HepG2 (cell line): ENCODE data around the gene CTNNA2. TPM values are rescaled to one million over a fixed set of nuclear protein-coding genes. Genes with fewer than 3 reads are reported as not detected.

Source experiments
- AHR ChIP-seq: IDR thresholded peaks from 2 replicates; pipeline ENCODE4 v1.6.1; 2018; ENCODE audit warnings: missing genetic modification reagents, missing compliant biosample characterization
- MEIS2 ChIP-seq: sonication (generic); formaldehyde crosslinking; IDR thresholded peaks from 2 replicates; pipeline ENCODE4 v1.9.0; 2021; ENCODE audit warnings: mild to moderate bottlenecking, missing genetic modification reagents
- RXRB ChIP-seq: IDR thresholded peaks from 2 replicates; pipeline ENCODE4 v1.6.1; 2016; ENCODE audit warnings: borderline replicate concordance, missing genetic modification reagents, missing compliant biosample characterization
- TSC22D2 ChIP-seq: sonication (generic); formaldehyde crosslinking; IDR thresholded peaks from 2 replicates; pipeline ENCODE4 v1.5.1; 2020; ENCODE audit warnings: missing genetic modification reagents, mild to moderate bottlenecking, borderline replicate concordance
- ZBTB8A ChIP-seq: sonication (generic); formaldehyde crosslinking; IDR thresholded peaks from 2 replicates; pipeline ENCODE4 v1.4.0; 2020; ENCODE audit warnings: mild to moderate bottlenecking, low read depth, missing genetic modification reagents, borderline replicate concordance
- ZNF34 ChIP-seq: sonication (generic); formaldehyde crosslinking; IDR thresholded peaks from 2 replicates; pipeline ENCODE4 v1.4.0; 2020; ENCODE audit warnings: mild to moderate bottlenecking, missing genetic modification reagents, borderline replicate concordance
- ZNF598 ChIP-seq: sonication (generic); formaldehyde crosslinking; IDR thresholded peaks from 2 replicates; pipeline ENCODE4 v1.5.1; 2020; ENCODE audit warnings: mild to moderate bottlenecking, missing genetic modification reagents, borderline replicate concordance
- polyA plus RNA-seq, 8 experiments: library from polyadenylated mRNA; depleted of rRNA in 3 of 8; stranded (reverse) in 7 of 8; unstranded in 1 of 8; fragments of >200 nt; fragmentation: Illumina TruSeq in 4 of 8; extraction: Trizol in 4 of 8; gene quantifications; 2 replicates each; pipeline versions ENCODE4 v1.2.1 to v1.2.3, GENCODE V29; 2011 to 2016; ENCODE audit warnings: low read depth in 4 of 8, missing spikeins in 1 of 8, mixed read lengths in 1 of 8; ENCODE audit not compliant: insufficient read depth in 1 of 8
- total RNA-seq, 5 experiments: library from RNA; depleted of rRNA; stranded (reverse); fragments of >200 nt; fragmentation: Illumina TruSeq; extraction: Trizol; gene quantifications; 2 replicates each; pipeline ENCODE4 v1.2.3, GENCODE V29; 2016; ENCODE audit warnings: low read depth in 1 of 5
- TF ChIP-seq, protein P1 (sequence below): sonication (generic); formaldehyde crosslinking; conservative IDR thresholded peaks from 2 replicates; pipeline ENCODE4 v1.4.0; 2020; ENCODE audit warnings: missing genetic modification reagents
- TF ChIP-seq, protein P2 (sequence below): sonication (generic); formaldehyde crosslinking; IDR thresholded peaks from 2 replicates; pipeline ENCODE4 v1.5.0; 2020; ENCODE audit warnings: missing genetic modification reagents, mild to moderate bottlenecking, borderline replicate concordance
- TF ChIP-seq, protein P3 (sequence below): sonication (generic); formaldehyde crosslinking; IDR thresholded peaks from 2 replicates; pipeline ENCODE4 v1.4.0; 2020; ENCODE audit warnings: mild to moderate bottlenecking, missing genetic modification reagents
- TF ChIP-seq, protein P4 (sequence below): sonication (generic); formaldehyde crosslinking; IDR thresholded peaks from 2 replicates; pipeline ENCODE4 v1.5.0; 2020; ENCODE audit warnings: mild to moderate bottlenecking, missing genetic modification reagents, borderline replicate concordance

CTNNA2 gene
- total and polyA plus RNA-seq, 2 of the 13 experiments (the other 11 are each of a cell fraction or from before 2014, with no cell fraction given), result not detected

DNA sequence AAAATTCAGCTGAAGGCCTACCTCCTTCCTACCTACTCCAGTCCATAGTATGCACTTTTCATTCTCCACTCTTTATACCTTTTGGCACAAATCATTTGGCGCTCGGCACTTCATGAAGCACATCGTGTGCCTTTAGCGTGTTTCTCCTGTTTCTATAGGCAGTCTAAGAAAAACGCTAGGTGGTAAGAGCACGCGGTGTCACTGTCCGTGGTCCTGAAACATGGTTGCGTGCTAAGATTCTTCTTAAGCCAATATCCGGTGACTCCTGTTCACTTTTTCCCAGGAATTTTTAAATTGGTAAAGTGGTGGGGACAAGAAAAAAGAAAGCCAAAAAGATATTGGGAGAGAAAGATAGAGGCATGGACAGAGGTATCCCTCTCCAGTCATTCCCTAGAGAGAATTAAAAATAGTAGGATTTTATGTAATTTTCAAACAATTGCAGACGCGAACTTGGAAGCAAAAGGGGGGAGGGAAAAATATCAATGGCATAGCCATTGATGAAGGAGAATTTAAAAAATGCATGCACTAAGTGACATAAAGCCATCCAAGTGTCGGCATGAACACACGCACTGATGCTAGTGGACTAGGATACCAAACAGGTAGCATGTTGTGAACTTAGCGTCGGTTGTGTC, 1.4 kb upstream of the CTNNA2 start (continued):
- TF ChIP-seq, protein P1, sequence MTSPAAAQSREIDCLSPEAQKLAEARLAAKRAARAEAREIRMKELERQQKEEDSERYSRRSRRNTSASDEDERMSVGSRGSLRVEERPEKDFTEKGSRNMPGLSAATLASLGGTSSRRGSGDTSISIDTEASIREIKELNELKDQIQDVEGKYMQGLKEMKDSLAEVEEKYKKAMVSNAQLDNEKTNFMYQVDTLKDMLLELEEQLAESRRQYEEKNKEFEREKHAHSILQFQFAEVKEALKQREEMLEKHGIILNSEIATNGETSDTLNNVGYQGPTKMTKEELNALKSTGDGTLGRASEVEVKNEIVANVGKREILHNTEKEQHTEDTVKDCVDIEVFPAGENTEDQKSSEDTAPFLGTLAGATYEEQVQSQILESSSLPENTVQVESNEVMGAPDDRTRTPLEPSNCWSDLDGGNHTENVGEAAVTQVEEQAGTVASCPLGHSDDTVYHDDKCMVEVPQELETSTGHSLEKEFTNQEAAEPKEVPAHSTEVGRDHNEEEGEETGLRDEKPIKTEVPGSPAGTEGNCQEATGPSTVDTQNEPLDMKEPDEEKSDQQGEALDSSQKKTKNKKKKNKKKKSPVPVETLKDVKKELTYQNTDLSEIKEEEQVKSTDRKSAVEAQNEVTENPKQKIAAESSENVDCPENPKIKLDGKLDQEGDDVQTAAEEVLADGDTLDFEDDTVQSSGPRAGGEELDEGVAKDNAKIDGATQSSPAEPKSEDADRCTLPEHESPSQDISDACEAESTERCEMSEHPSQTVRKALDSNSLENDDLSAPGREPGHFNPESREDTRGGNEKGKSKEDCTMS (CRISPR knock-in tag), result peak; percentile 86; the same call in 1 of the 2 replicates
- TF ChIP-seq, protein P2, sequence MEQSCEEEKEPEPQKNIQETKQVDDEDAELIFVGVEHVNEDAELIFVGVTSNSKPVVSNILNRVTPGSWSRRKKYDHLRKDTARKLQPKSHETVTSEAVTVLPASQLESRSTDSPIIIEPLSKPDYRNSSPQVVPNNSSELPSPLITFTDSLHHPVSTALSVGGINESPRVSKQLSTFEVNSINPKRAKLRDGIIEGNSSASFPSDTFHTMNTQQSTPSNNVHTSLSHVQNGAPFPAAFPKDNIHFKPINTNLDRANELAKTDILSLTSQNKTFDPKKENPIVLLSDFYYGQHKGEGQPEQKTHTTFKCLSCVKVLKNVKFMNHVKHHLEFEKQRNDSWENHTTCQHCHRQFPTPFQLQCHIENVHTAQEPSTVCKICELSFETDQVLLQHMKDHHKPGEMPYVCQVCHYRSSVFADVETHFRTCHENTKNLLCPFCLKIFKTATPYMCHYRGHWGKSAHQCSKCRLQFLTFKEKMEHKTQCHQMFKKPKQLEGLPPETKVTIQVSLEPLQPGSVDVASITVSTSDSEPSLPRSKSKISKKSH (CRISPR knock-in tag), result no peak
- TF ChIP-seq ZNF34 (CRISPR knock-in tag), result no peak
- TF ChIP-seq ZNF598 (CRISPR knock-in tag), result no peak
- TF ChIP-seq, protein P3, sequence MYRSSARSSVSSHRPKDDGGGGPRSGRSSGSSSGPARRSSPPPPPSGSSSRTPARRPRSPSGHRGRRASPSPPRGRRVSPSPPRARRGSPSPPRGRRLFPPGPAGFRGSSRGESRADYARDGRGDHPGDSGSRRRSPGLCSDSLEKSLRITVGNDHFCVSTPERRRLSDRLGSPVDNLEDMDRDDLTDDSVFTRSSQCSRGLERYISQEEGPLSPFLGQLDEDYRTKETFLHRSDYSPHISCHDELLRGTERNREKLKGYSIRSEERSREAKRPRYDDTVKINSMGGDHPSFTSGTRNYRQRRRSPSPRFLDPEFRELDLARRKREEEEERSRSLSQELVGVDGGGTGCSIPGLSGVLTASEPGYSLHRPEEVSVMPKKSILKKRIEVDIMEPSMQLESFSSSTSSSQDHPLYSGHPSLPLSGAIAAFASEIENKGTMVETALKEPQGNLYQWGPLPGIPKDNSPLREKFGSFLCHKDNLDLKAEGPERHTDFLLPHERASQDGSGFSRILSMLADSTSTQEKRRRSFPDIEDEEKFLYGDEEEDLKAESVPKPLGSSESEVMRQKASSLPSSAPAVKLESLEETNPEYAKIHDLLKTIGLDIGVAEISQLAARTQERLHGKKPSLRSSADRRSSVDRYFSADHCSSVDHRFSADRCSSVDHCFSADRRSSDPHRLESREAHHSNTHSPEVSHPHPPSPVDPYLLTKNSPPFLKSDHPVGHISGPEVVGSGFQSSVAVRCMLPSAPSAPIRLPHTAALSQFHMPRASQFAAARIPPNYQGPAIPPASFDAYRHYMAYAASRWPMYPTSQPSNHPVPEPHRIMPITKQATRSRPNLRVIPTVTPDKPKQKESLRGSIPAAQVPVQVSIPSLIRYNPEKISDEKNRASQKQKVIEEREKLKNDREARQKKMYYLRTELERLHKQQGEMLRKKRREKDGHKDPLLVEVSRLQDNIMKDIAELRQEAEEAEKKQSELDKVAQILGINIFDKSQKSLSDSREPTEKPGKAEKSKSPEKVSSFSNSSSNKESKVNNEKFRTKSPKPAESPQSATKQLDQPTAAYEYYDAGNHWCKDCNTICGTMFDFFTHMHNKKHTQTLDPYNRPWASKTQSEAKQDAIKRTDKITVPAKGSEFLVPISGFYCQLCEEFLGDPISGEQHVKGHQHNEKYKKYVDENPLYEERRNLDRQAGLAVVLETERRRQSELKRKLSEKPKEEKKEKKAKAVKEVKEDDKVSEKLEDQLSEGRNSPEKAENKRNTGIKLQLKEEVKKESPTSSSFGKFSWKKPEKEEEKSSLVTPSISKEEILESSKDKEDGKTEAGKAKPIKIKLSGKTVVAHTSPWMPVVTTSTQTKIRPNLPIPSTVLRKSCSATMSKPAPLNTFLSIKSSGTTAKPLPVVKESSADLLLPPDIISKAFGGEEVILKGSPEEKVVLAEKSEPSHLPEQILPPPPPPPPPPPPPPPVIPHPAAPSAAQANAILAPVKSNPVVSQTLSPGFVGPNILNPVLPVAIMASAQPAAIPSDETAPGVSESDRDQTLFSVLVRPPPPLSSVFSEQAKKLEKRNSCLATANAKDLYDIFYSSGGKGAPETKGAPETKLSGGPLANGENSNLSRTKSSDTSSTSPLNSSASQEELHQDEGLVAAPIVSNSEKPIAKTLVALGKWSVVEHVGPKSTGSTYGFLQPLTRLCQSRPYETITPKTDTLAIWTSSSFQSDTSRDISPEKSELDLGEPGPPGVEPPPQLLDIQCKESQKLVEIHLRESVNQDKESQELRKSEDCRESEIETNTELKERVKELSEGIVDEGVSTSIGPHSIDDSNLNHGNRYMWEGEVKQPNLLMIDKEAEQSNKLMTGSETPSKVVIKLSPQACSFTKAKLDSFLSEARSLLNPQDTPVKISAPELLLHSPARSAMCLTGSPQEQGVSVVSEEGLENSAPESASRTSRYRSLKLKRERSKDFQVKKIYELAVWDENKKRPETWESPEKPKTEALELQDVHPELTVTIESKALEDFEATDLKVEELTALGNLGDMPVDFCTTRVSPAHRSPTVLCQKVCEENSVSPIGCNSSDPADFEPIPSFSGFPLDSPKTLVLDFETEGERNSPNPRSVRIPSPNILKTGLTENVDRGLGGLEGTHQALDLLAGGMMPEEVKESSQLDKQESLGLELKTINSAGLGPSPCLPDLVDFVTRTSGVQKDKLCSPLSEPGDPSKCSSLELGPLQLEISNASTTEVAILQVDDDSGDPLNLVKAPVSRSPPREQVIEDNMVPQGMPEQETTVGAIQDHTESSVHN (CRISPR knock-in tag), result 0 out of 2 replicates have a peak, but pooled peaks have one; percentile 62
- no peak for TF ChIP-seq ZBTB8A (CRISPR knock-in tag)
- TF ChIP-seq MEIS2 (CRISPR knock-in tag), result peak; percentile 66; the same call in 1 of the 2 replicates
- peak; percentile 99 for TF ChIP-seq TSC22D2 (CRISPR knock-in tag)
- no peak for TF ChIP-seq AHR (CRISPR knock-in tag)
- TF ChIP-seq, protein P4, sequence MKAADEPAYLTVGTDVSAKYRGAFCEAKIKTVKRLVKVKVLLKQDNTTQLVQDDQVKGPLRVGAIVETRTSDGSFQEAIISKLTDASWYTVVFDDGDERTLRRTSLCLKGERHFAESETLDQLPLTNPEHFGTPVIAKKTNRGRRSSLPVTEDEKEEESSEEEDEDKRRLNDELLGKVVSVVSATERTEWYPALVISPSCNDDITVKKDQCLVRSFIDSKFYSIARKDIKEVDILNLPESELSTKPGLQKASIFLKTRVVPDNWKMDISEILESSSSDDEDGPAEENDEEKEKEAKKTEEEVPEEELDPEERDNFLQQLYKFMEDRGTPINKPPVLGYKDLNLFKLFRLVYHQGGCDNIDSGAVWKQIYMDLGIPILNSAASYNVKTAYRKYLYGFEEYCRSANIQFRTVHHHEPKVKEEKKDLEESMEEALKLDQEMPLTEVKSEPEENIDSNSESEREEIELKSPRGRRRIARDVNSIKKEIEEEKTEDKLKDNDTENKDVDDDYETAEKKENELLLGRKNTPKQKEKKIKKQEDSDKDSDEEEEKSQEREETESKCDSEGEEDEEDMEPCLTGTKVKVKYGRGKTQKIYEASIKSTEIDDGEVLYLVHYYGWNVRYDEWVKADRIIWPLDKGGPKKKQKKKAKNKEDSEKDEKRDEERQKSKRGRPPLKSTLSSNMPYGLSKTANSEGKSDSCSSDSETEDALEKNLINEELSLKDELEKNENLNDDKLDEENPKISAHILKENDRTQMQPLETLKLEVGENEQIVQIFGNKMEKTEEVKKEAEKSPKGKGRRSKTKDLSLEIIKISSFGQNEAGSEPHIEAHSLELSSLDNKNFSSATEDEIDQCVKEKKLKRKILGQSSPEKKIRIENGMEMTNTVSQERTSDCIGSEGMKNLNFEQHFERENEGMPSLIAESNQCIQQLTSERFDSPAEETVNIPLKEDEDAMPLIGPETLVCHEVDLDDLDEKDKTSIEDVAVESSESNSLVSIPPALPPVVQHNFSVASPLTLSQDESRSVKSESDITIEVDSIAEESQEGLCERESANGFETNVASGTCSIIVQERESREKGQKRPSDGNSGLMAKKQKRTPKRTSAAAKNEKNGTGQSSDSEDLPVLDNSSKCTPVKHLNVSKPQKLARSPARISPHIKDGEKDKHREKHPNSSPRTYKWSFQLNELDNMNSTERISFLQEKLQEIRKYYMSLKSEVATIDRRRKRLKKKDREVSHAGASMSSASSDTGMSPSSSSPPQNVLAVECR, result peak; percentile 37; the same call in 1 of the 2 replicates
- peak; percentile 75 for TF ChIP-seq RXRB (CRISPR knock-in tag)
